GM21423 (cell line): ENCODE results near the gene CSNK2B.

Experiments used
- ATAC-seq: cut with Tn5 transposase; IDR thresholded peaks from one replicate; pipeline ENCODE4 v1.9.1; 2021; ENCODE audit warnings: mild to moderate bottlenecking, moderate library complexity; ENCODE audit not compliant: unreplicated experiment

The CSNK2B gene

GRCh38 chr6:31710523-31711219 is 44.8 kb downstream of the CSNK2B start:
- no peak for ATAC-seq

GRCh38 chr6:31711233-31711632 is 45.4 kb downstream of the CSNK2B start:
- ATAC-seq = no peak

GRCh38 chr6:31712296-31712695 is 46.4 kb downstream of the CSNK2B start:
- no peak for ATAC-seq

GRCh38 chr6:31713465-31713864 is 47.6 kb downstream of the CSNK2B start:
- no peak for ATAC-seq

GRCh38 chr6:31713991-31714684 is 48.3 kb downstream of the CSNK2B start:
- ATAC-seq = no peak

GRCh38 chr6:31715022-31715958 is 49.4 kb downstream of the CSNK2B start, which contains the start of gene LY6G6D:
TSS of gene LY6G6D (plus strand) at chr6:31715348. CDS start at chr6:31715356, 8 bp downstream.
- ATAC-seq = no peak

- no peak for ATAC-seq
Measured at GRCh38 chr6:31717499-31718222, 51.8 kb downstream of the CSNK2B start.

GRCh38 chr6:31718265-31718664 is 52.4 kb downstream of the CSNK2B start:
- ATAC-seq = no peak

GRCh38 chr6:31719001-31719400 is 53.1 kb downstream of the CSNK2B start:
- ATAC-seq = no peak
